Rectal smooth muscle tissue (tissue), 1 donor: ENCODE results near the gene LSAMP.

ENCODE experiments used
- H3K27ac ChIP-seq: one replicate; pipeline ENCODE4 v1.7.0; 2013; ENCODE audit warnings: low read depth, low read length, inconsistent platforms
- H3K27me3 ChIP-seq: one replicate; pipeline ENCODE4 v1.7.0; 2013; ENCODE audit warnings: low read length; ENCODE audit not compliant: control insufficient read depth, insufficient read depth
- H3K36me3 ChIP-seq: one replicate; pipeline ENCODE4 v1.7.0; 2013; ENCODE audit warnings: low read length; ENCODE audit not compliant: control insufficient read depth, insufficient read depth
- H3K4me1 ChIP-seq: one replicate; pipeline ENCODE4 v1.7.0; 2013; ENCODE audit warnings: low read length; ENCODE audit not compliant: control insufficient read depth, insufficient read depth
- H3K4me3 ChIP-seq: one replicate; pipeline ENCODE4 v1.7.0; 2013; ENCODE audit warnings: low read length
- H3K9ac ChIP-seq: one replicate; pipeline ENCODE4 v1.7.0; 2013; ENCODE audit warnings: low read length

LSAMP gene

DNA sequence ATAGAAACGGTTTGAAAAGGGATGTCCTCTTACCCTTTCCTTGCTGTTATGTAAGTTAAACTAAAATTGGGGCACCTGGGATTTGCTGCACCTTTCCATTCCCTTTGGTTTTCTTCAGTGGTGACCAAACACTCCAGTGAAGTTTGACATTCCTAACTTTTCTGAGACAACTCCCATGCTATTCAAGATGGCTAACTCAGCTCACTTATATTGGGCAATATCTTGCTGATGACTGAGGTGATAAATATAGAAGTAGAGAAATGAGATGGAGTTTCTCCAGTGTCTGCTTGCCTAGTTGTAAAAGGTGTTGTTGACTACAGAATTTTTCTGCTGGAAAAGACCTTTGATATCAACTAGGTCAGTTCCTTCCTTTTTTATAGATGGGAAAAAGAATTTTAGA, 530.2 kb downstream of the LSAMP start:
- Histone ChIP-seq H3K27me3 (no peaks in the 10 kb centered on the region), H3K36me3 (no peaks in the 10 kb centered on the region), H3K27ac (no peak overlapping the region), H3K9ac (no peak overlapping the region), H3K4me1 (no peaks in the 10 kb centered on the region), H3K4me3 (no peak overlapping the region)

DNA sequence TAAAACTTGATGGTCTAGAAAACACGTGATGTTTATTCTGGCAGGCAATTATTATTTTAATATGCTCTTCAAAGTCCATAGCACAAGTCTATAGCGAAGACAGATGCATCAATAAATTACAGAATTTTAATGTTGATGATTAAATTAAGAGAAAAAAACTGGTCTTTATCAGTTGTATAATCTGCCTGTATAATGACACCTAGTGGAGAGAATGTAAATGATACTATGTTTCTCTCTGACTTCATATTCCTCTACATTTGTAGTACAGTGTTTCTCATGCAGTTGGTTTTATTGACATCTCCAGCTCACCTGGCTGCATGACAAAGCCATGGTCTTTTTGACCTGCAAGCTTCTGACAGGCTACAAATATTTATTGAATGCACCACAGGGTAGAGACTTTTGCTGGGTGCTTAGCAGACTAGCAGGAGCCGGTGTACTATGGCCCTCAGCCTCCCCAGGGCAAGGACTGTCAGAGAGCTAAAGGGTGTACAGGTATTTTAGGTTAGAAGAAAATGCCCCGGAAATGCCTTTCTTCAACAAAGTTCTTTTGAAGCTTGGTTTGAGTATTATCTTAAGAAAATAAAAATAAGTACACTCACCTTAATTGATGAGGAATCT, 532.1 kb downstream of the LSAMP start:
- no peak overlapping the region for H3K4me3 ChIP-seq
- H3K27ac ChIP-seq: no peak overlapping the region
- H3K9ac ChIP-seq: no peak overlapping the region
- no peaks in the 10 kb centered on the region for H3K4me1 ChIP-seq
- H3K27me3 ChIP-seq: no peaks in the 10 kb centered on the region
- no peaks in the 10 kb centered on the region for H3K36me3 ChIP-seq

DNA sequence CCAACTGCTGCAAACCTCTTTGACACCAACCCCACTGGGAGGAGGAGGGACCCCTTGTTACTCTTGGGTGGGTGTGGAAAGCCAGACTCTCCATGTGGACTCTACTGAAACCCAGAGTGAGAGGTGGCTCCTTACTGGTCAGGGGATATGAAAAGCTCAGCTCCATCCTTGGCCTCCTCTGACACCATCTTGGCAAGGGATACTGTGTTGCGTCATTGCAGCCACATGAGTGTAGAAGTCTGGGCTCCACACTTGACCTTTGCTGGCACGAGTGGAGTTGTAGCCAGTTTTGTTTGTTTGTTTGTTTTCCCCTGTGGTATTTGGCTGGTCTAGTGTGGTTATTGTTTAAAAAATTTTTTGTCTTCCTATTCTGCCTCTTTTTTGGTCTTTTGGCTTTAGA, 532.9 kb downstream of the LSAMP start:
- H3K9ac ChIP-seq: no peak overlapping the region
- no peak overlapping the region for H3K4me3 ChIP-seq
- no peaks in the 10 kb centered on the region for H3K36me3 ChIP-seq
- no peak overlapping the region for H3K27ac ChIP-seq
- H3K4me1 ChIP-seq: no peaks in the 10 kb centered on the region
- no peaks in the 10 kb centered on the region for H3K27me3 ChIP-seq

DNA sequence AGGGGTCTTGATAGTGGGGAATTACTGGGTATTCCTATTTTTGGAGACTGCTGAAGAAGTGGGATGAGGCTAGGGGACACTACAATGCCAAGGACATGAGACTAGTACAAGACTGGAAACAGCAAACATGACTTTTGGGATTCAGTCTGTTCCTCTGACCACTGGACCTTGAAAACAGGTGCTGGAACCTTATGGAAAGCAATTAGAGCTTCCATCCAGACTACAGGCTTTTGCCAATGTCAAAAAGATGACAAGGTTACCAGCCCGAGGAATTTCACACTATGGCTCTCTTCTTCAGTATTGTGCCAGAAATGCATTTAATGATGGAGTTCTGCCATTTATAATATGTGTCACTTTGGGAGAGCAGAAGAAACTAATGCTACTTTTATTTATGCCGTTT, 539.4 kb downstream of the LSAMP start:
- Histone ChIP-seq H3K27me3 (no peaks in the 10 kb centered on the region), H3K4me1 (no peaks in the 10 kb centered on the region), H3K9ac (no peak overlapping the region), H3K27ac (no peak overlapping the region), H3K36me3 (no peaks in the 10 kb centered on the region), H3K4me3 (no peak overlapping the region)

DNA sequence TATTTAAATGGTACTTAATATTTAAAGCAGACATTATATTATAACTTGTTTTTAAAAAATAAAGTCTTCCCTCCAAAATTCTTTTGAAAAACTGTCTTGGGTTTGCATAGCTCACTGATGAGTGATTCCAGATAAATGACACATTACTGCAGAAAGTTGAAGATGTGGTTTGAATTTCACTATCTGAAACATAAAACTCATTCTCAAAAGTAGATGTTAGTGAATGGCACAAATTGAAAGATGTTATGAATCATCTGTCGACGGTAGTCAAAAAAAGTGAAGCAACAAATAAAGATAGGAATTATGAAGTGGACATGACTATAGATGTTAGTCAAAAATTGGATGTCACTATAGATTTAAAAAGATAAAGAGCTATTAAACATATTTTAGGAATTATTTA, 541.4 kb downstream of the LSAMP start:
- Histone ChIP-seq H3K4me1 (no peaks in the 10 kb centered on the region), H3K4me3 (no peak overlapping the region), H3K27me3 (no peaks in the 10 kb centered on the region), H3K9ac (no peak overlapping the region), H3K36me3 (no peaks in the 10 kb centered on the region), H3K27ac (no peak overlapping the region)

DNA sequence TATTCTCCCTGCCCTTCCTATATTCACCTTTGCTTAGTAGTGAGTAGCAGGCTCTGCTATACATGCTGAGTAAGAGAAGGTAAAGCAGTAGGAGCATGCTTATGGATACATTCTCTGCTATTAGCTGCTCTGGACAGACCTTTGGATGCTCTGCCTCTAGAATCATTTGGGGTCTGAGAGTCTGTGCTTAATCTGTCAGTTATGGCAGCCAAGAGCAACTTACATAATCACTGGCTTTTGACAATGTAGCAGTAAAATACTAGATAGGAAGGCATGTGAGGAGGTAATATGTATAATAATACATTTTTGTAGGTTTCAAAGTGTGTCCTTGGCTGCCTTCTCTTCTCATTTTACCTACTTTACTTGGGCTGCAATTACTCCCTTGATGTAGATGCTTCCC, 544.3 kb downstream of the LSAMP start:
- Histone ChIP-seq H3K27me3 (no peaks in the 10 kb centered on the region), H3K9ac (no peak overlapping the region), H3K27ac (no peak overlapping the region), H3K36me3 (no peaks in the 10 kb centered on the region), H3K4me3 (no peak overlapping the region), H3K4me1 (peaks cover 5% of the 10 kb centered on the region)

DNA sequence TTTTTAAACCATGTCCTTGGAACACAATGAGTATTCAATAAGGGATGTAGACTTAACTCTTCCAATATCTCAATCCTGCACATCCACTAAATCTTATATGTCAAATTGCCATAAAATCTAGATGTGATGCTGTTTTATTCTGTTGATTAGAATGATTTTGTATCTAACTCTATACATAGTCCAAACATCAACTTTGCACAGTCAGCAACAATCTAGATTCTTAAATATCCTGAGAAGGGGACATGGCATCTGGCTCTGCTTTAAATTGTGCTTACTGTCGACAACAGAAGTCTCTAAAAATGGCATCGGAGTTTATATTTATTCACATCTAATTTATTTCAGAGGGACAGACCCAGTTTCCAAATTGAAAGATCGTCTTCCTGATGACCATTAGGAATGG, 545.8 kb downstream of the LSAMP start:
- Histone ChIP-seq H3K36me3 (no peaks in the 10 kb centered on the region), H3K4me1 (peaks cover 5% of the 10 kb centered on the region), H3K4me3 (no peak overlapping the region), H3K9ac (no peak overlapping the region), H3K27me3 (no peaks in the 10 kb centered on the region), H3K27ac (no peak overlapping the region)

DNA sequence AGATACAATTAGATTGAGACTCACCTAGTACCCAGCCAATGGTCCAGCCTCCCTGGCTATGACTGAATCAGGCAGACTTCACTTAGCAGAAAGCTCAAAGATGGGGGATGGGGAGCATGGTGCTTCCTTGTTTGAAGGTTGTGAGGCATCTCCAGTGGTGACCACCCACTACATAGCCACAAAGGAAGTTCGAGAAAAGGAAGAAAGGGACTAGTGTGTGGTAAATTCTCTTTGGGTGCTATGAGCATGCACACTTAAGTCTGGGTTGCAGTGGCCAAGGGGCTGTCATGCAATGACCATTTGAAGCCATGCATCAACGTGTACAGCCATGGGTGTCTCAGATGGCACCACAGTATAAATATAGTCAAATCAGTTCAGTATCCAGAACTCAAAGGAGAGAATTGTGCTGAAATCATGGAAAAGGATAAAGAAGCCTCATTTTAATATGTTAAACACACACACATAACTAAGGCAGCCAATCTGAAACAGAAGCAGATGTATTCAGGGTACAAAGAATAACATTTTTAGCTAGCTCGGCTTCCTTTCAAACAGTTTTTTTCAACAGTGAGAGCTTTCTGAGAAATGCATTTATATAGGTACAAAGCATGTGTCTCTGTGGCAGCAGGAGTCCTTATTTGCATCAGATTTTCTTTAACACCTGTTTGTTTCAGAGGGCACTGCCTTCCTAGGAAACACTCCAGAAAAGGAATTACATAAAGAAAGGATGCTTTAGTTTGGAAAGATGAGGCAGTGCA, 546.5 kb downstream of the LSAMP start:
- Histone ChIP-seq H3K27me3 (no peaks in the 10 kb centered on the region), H3K36me3 (no peaks in the 10 kb centered on the region), H3K4me3 (no peak overlapping the region), H3K4me1 (peaks cover 5% of the 10 kb centered on the region), H3K9ac (no peak overlapping the region), H3K27ac (no peak overlapping the region)

DNA sequence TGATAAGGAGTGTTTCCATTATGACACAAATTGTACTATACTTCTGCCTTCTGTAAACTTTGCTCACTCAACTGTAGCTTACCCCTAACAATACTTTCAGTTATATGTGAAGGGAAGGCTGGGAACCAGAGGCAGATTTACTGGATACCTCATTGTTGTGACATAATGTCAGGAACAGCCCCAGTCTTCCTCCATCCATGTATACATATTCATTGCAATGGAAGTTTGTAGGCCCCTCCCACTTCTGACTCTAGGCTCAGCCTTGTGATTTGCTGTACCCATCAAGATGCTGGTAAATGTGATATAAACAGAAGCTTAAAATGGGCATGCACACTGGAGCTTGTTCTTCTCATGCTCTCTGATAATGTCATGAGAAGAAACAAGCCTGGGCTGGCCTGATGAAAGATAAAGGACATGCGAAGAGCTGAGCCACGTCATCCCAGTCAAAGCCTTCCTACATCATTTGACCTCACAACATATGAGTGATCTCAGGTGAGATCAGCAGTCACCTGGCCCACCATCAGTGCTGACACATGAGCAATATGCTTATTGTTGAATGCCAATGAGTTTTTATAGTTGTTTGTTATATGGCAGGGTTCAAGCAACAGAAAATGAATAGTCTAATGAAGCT, 554.2 kb downstream of the LSAMP start:
- H3K36me3 ChIP-seq: no peaks in the 10 kb centered on the region

DNA sequence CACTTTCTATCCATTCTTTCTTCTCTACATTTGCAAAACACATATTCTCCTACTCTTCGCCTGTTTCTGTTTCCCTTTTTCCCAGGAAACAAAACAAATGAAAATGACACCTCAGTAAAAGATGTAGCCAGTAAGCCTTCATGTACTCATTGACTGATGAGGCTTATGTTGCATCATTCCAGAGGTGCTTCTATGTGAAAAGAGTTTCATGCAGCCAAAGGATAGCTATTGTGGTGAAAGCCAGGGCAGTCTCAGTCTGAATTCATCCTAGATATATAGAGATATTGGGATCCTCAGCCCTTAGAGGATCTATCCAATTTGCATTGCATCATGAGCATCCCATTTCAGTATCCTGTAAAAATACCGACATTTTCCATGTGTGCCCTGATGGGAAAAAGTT, 554.7 kb downstream of the LSAMP start:
- Histone ChIP-seq H3K27me3 (no peaks in the 10 kb centered on the region), H3K36me3 (no peaks in the 10 kb centered on the region), H3K4me1 (no peaks in the 10 kb centered on the region), H3K27ac (no peak overlapping the region), H3K4me3 (no peak overlapping the region), H3K9ac (no peak overlapping the region)

More for the DNA sequence above, 554.2 kb downstream of the LSAMP start:
- Histone ChIP-seq H3K27ac (no peak overlapping the region), H3K27me3 (no peaks in the 10 kb centered on the region), H3K4me3 (no peak overlapping the region), H3K4me1 (no peaks in the 10 kb centered on the region), H3K9ac (no peak overlapping the region)

DNA sequence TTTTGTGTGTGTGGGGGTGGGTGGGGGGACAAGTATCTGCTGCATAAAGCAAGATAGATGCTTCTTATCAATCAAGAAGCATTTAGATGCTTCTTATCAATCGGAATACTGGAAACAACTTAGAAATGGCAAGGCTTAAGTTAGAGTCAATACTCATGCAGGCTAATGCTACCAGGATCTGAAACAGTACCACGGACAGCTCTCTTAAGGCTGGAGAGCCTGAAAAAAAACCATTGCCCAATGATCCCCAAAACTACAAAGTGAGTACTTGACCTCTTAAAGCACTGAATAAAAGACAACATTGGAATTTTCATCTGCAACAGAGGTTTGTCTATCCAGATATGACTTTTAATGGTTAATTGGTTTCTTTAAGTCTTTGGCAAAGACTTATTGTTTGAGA, 559.7 kb downstream of the LSAMP start:
- Histone ChIP-seq H3K9ac (no peak overlapping the region), H3K4me3 (no peak overlapping the region), H3K4me1 (no peaks in the 10 kb centered on the region), H3K27me3 (no peaks in the 10 kb centered on the region), H3K36me3 (no peaks in the 10 kb centered on the region), H3K27ac (no peak overlapping the region)

DNA sequence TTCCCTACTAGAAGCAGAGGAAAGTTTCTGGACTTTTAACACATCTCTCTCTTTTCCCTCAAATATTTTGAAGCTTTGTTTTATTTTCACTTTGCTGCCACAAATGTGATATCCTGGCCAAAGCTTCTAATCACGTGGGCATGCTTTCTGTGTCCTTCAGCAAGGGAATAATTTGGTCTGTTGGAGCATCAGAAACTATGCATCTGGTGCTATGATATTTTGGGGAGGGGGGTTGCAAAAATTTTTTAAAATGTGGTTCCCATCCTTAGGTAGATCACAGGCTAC, 567.7 kb downstream of the LSAMP start:
- H3K27me3 ChIP-seq: no peaks in the 10 kb centered on the region
- H3K36me3 ChIP-seq: no peaks in the 10 kb centered on the region
- no peak overlapping the region for H3K4me3 ChIP-seq
- H3K4me1 ChIP-seq: no peaks in the 10 kb centered on the region
- H3K27ac ChIP-seq: no peak overlapping the region
- no peak overlapping the region for H3K9ac ChIP-seq
